GM23248 (cell line): Measurements from ENCODE around the gene PLCB1.

Experiments
- EZH2 ChIP-seq: fragments of 200-600 bp; sonication (generic); IDR thresholded peaks from 2 replicates; pipeline ENCODE4 v1.6.1; 2018; ENCODE audit warnings: antibody characterized with exemption, mild to moderate bottlenecking; ENCODE audit not compliant: insufficient read depth, poor library complexity, severe bottlenecking
- EZH2phosphoT487 ChIP-seq: fragments of 200-600 bp; sonication (generic); IDR thresholded peaks from 2 replicates; pipeline ENCODE4 v1.6.1; 2018; ENCODE audit warnings: antibody characterized with exemption, moderate library complexity, mild to moderate bottlenecking, low read depth; ENCODE audit not compliant: insufficient read depth

DNA sequence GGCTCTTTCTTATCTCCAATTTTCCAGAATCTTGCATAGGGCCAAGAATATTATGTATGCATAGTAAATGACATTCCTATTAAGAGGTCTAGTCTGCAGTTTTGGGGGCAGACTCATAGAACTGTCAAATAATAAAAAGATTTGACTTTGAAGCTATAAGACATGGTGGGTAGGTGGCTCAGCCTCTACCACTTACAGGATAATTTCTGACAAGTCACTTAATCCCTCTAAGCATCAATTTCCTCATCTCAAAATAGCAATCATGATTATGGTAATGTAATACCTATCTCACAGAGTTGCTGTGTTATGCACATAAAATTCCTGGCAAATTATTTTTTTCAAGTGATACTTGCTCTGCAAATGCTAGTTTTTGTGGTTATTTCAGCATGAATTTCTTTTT, 329.1 kb downstream of the PLCB1 start:
- TF ChIP-seq EZH2 = no peak
- no peak for TF ChIP-seq EZH2phosphoT487
